Uterus (tissue), 2 donors: ENCODE measurements around the gene TMEM247.

Source experiments
- CTCF ChIP-seq, 4 experiments: fragments of 200-600 bp in 2 of 4; fragments of 450-650 bp in 2 of 4; sonication (generic) in 2 of 4; IDR thresholded peaks; one replicate each; pipeline ENCODE4 v1.5.1; 2016 to 2019; ENCODE audit warnings: antibody characterized with exemption in 4 of 4, mild to moderate bottlenecking in 2 of 4, moderate library complexity in 1 of 4
- POLR2A ChIP-seq, 2 donors: fragments of 450-650 bp; IDR thresholded peaks; one replicate each; pipeline ENCODE4 v1.6.1; 2016; ENCODE audit warnings: antibody characterized with exemption in 2 of 2, mild to moderate bottlenecking in 1 of 2, moderate library complexity in 1 of 2

- TF ChIP-seq CTCF (IDR thresholded peaks at IDR 0.05) = no peak
- no peak for TF ChIP-seq POLR2A (IDR thresholded peaks at IDR 0.05)
Observed at GRCh38 chr2:46499392-46499785, 20.0 kb downstream of the TMEM247 start.
